GM12872 (cell line): ENCODE data around the gene MAGI3.

Experiments used
- CTCF ChIP-seq: IDR thresholded peaks from 3 replicates; pipeline ENCODE4 v1.5.1; 2011; ENCODE audit warnings: low read depth, mild to moderate bottlenecking, low read length, moderate library complexity; ENCODE audit not compliant: insufficient read depth

MAGI3 gene

GRCh38 chr1:113490384-113490783, 100.1 kb downstream of the MAGI3 start:
- TF ChIP-seq CTCF = no peak

- no peak for TF ChIP-seq CTCF
Measured at GRCh38 chr1:113493533-113493932, 103.2 kb downstream of the MAGI3 start.

- no peak for TF ChIP-seq CTCF
Measured at GRCh38 chr1:113505357-113505756, 115.0 kb downstream of the MAGI3 start.

- TF ChIP-seq CTCF = no peak
Measured at GRCh38 chr1:113507552-113508214, 117.4 kb downstream of the MAGI3 start.

GRCh38 chr1:113508364-113509164, 118.2 kb downstream of the MAGI3 start:
- TF ChIP-seq CTCF = no peak

GRCh38 chr1:113511269-113511668, 121.0 kb downstream of the MAGI3 start:
- TF ChIP-seq CTCF = no peak

- no peak for TF ChIP-seq CTCF
Measured at GRCh38 chr1:113515498-113515897, 125.2 kb downstream of the MAGI3 start.
